ENCODE results near the gene CLEC2D.
"Not testable (repeated sequence)": the region's sequence is repeated elsewhere in the genome, so short reads cannot be mapped to it uniquely, and the experiment has no call there.

CLEC2D gene

GRCh38 chr12:9699898-9700605 lies 30.5 kb downstream of the CLEC2D start:
- DNase-seq (ENCODE audit: low read depth in 3 of 3) = no peak

- DNase-seq (ENCODE audit: low read depth in 3 of 3) = no peak
These were observed 31.1 kb downstream of the CLEC2D start for GRCh38 chr12:9700606-9700956.

- no peak for DNase-seq (ENCODE audit: low read depth in 3 of 3)
These were observed 32.1 kb downstream of the CLEC2D start for GRCh38 chr12:9701380-9702154.

GRCh38 chr12:9702255-9702654 lies 32.7 kb downstream of the CLEC2D start:
- peak in 1 of 3 experiments; percentile 39 for DNase-seq (ENCODE audit: low read depth in 3 of 3)

- not testable (repeated sequence) for DNase-seq (ENCODE audit: low read depth in 3 of 3)
These were observed 35.0 kb downstream of the CLEC2D start for GRCh38 chr12:9704561-9704960.

GRCh38 chr12:9706086-9706685 lies 36.7 kb downstream of the CLEC2D start:
- DNase-seq (ENCODE audit: low read depth in 3 of 3) = no peak

GRCh38 chr12:9707356-9707755 lies 37.8 kb downstream of the CLEC2D start:
- DNase-seq (ENCODE audit: low read depth in 3 of 3) = no peak

GRCh38 chr12:9707864-9708808 lies 38.6 kb downstream of the CLEC2D start:
- DNase-seq (ENCODE audit: low read depth in 3 of 3) = peak; percentile 36 to 68 (median 57)

GRCh38 chr12:9708853-9709252 lies 39.3 kb downstream of the CLEC2D start:
- no peak for DNase-seq (ENCODE audit: low read depth in 3 of 3)

GRCh38 chr12:9710584-9711375 lies 41.3 kb downstream of the CLEC2D start:
- DNase-seq (ENCODE audit: low read depth in 3 of 3) = no peak

GRCh38 chr12:9711664-9712063 lies 42.2 kb downstream of the CLEC2D start:
- no peak for DNase-seq (ENCODE audit: low read depth in 3 of 3)

GRCh38 chr12:9713032-9713558 lies 43.6 kb downstream of the CLEC2D start:
- not testable (repeated sequence) for DNase-seq (ENCODE audit: low read depth in 3 of 3)

GRCh38 chr12:9717070-9717925 lies 47.8 kb downstream of the CLEC2D start:
- DNase-seq (ENCODE audit: low read depth in 3 of 3) = no peak

GRCh38 chr12:9718968-9719367 lies 49.5 kb downstream of the CLEC2D start:
- DNase-seq (ENCODE audit: low read depth in 3 of 3) = no peak

- DNase-seq (ENCODE audit: low read depth in 3 of 3) = no peak
These were observed 50.3 kb downstream of the CLEC2D start for GRCh38 chr12:9719790-9720189.

GRCh38 chr12:9721394-9722092 lies 52.0 kb downstream of the CLEC2D start:
- DNase-seq (ENCODE audit: low read depth in 3 of 3) = no peak

- DNase-seq (ENCODE audit: low read depth in 3 of 3) = no peak
These were observed 54.5 kb downstream of the CLEC2D start for GRCh38 chr12:9724023-9724422.

GRCh38 chr12:9725213-9725870 lies 55.8 kb downstream of the CLEC2D start:
- DNase-seq (ENCODE audit: low read depth in 3 of 3) = no peak

- no peak for DNase-seq (ENCODE audit: low read depth in 3 of 3)
These were observed 58.3 kb downstream of the CLEC2D start for GRCh38 chr12:9727813-9728212.

Data from stimulated activated CD4-positive, alpha-beta T cell treated with anti-CD3 and anti-CD28 coated beads, TNF-alpha, amount 100 ng/mL, for 24 hours (primary cell).